NCI-H748 (cell line): ENCODE measurements around the gene NOL12.

Experiments used
- DNase-seq: peaks from one replicate; lab custom pipeline; 2025; ENCODE audit not compliant: unreplicated experiment; lab: John Stamatoyannopoulos, UW

Gene NOL12

GRCh38 chr22:37741312-37741795, 55.2 kb downstream of the NOL12 start:
- DNase-seq = peak; percentile 33

- no peak for DNase-seq
Measured at GRCh38 chr22:37742376-37743171, 56.4 kb downstream of the NOL12 start.
